HG03442 (cell line): Measurements from ENCODE around the gene TNF.

Source experiments
- ATAC-seq: cut with Tn5 transposase; IDR thresholded peaks from one replicate; pipeline ENCODE4 v1.9.1; 2021; ENCODE audit warnings: mild to moderate bottlenecking, moderate library complexity; ENCODE audit not compliant: unreplicated experiment

TNF gene

GRCh38 chr6:31622684-31623091 is 47.3 kb downstream of the TNF start:
- ATAC-seq = no peak

- ATAC-seq = no peak
Measured at GRCh38 chr6:31624070-31624469, 48.7 kb downstream of the TNF start.

- ATAC-seq = no peak
Measured at GRCh38 chr6:31626952-31627351, 51.6 kb downstream of the TNF start.

GRCh38 chr6:31627690-31628287 is 52.4 kb downstream of the TNF start:
- no peak for ATAC-seq
